Measurements from ENCODE around the gene SEPTIN5. TPM values are rescaled to one million over a fixed set of nuclear protein-coding genes. Genes with fewer than 3 reads are reported as not detected.

Gene SEPTIN5
- total RNA-seq (2021) (50.4 and 58.9 TPM in 2 replicates), Bru-seq, nascent RNA (percentile 38 among the genes with signal in this experiment), BruChase-seq, experiment 1, labeled RNA remaining after a 2-hour chase (percentile 53 among the genes with signal in this experiment), BruChase-seq, experiment 2, labeled RNA remaining after a 6-hour chase (percentile 57 among the genes with signal in this experiment)
- long read RNA-seq, transcript SEPT5-201 (11 exons, 1,588 nt): major isoform, 36 of 79 reads
- long read RNA-seq, partial matches to known transcripts: 21 of 79 reads
- long read RNA-seq, other reads (novel, unspliced or antisense): 20 of 79 reads

GRCh38 chr22:19714312-19715187, at the start of gene SEPTIN5:
Gene SEPTIN5, plus strand, starts transcription at chr22:19714503. Its CDS starts 86 bp downstream, at chr22:19714589.
- peaks cover 10% of the 10 kb centered on the region for H3K4me1 ChIP-seq (ENCODE audit: insufficient read depth, low read length, poor library complexity, severe bottlenecking)
- ChIA-PET CTCF (interaction anchor here (0.6 kb wide), 1 partner anchor 87 kb away, joined by 4 read pairs; no protein-coding TSS in a partner anchor), POLR2A (ENCODE audit: low non-redundant PET) (no interaction called here)
- no peak for DNase-seq (ENCODE audit: low spot score)
- no peak for TF ChIP-seq EZH2 (IDR thresholded peaks at IDR 0.05; ENCODE audit: borderline replicate concordance, low read depth, low read length, poor library complexity, severe bottlenecking)
- no peaks in the 10 kb centered on the region for H3K9me3 ChIP-seq (ENCODE audit: low read depth, low read length, poor library complexity, severe bottlenecking)
- peak within 1 kb of the TSS; percentile 79 for H3K4me3 ChIP-seq (ENCODE audit: low read depth, low read length, poor library complexity, severe bottlenecking)
- H3K27ac ChIP-seq (ENCODE audit: low read depth, low read length, poor library complexity, severe bottlenecking): peak within 1 kb of the TSS; percentile 31
- intact Hi-C loops (cut with micrococcal nuclease; ENCODE audit: unreplicated experiment): loop anchor here (5.0 kb wide), 1 partner anchor 282 kb away; the partner anchor contains the start of genes HIRA and MRPL40
- BruUV-seq (replicated peaks): no TSS peak
- H3K36me3 ChIP-seq (ENCODE audit: insufficient read depth, low read length, poor library complexity, severe bottlenecking): no peaks in the 10 kb centered on the region
- H3K27me3 ChIP-seq (replicated peaks; ENCODE audit: insufficient read depth, low read depth, low read length, poor library complexity): no peaks in the 10 kb centered on the region

GRCh38 chr22:19664951-19665783, 49.1 kb upstream of the SEPTIN5 start:
- BruUV-seq (replicated peaks): no TSS peak
- POLR2A ChIA-PET (ENCODE audit: low non-redundant PET): no interaction called here
- intact Hi-C loops (cut with micrococcal nuclease; ENCODE audit: unreplicated experiment): no loop called here

More at GRCh38 chr22:19664951-19665783, 49.1 kb upstream of the SEPTIN5 start:
- TF ChIP-seq EZH2 (IDR thresholded peaks at IDR 0.05; ENCODE audit: borderline replicate concordance, low read depth, low read length, poor library complexity, severe bottlenecking) (no peak), CTCF (conservative IDR thresholded peaks at IDR 0.05; ENCODE audit: low read depth, low read length) (no peak)
- H3K36me3 ChIP-seq (ENCODE audit: insufficient read depth, low read length, poor library complexity, severe bottlenecking): no peaks in the 10 kb centered on the region
- H3K27ac ChIP-seq (ENCODE audit: low read depth, low read length, poor library complexity, severe bottlenecking): no peak overlapping the region
- H3K27me3 ChIP-seq (replicated peaks; ENCODE audit: insufficient read depth, low read depth, low read length, poor library complexity): no peaks in the 10 kb centered on the region
- H3K9me3 ChIP-seq (ENCODE audit: low read depth, low read length, poor library complexity, severe bottlenecking): no peaks in the 10 kb centered on the region
- CTCF ChIA-PET: interaction anchor here (1.0 kb wide), 1 partner anchor 35 kb away, joined by 3 read pairs; no protein-coding TSS in a partner anchor
- DNase-seq (ENCODE audit: low spot score): no peak
- no peak overlapping the region for H3K4me3 ChIP-seq (ENCODE audit: low read depth, low read length, poor library complexity, severe bottlenecking)
- peaks cover 37% of the 10 kb centered on the region for H3K4me1 ChIP-seq (ENCODE audit: insufficient read depth, low read length, poor library complexity, severe bottlenecking)

All from A673 (cell line).